ENCODE data around the gene WWOX.

WWOX gene

GRCh38 chr16:78091419-78091818 lies 8.0 kb upstream of the WWOX start:
- no peaks in the 10 kb centered on the region for H3K36me3 ChIP-seq

GRCh38 chr16:78092758-78093157 lies 6.7 kb upstream of the WWOX start:
- no peaks in the 10 kb centered on the region for H3K4me1 ChIP-seq (ENCODE audit: control insufficient read depth in 1 of 2, insufficient read depth in 1 of 2, low read depth in 1 of 2, low read length in 1 of 2)
- H3K27me3 ChIP-seq = peaks cover 10% of the 10 kb centered on the region
- no peaks in the 10 kb centered on the region for H3K9me3 ChIP-seq
- no peak overlapping the region for H3K27ac ChIP-seq
- no peaks in the 10 kb centered on the region for H3K36me3 ChIP-seq
- no peak for TF ChIP-seq CTCF (IDR thresholded peaks at IDR 0.05)
- no peak overlapping the region for H3K4me3 ChIP-seq (ENCODE audit: low read depth in 1 of 2, low read length in 1 of 2)

More at GRCh38 chr16:78091419-78091818, 8.0 kb upstream of the WWOX start:
- H3K9me3 ChIP-seq = no peaks in the 10 kb centered on the region
- no peak overlapping the region for H3K4me3 ChIP-seq (ENCODE audit: low read depth in 1 of 2, low read length in 1 of 2)
- no peak overlapping the region for H3K27ac ChIP-seq
- peaks cover 10% of the 10 kb centered on the region for H3K27me3 ChIP-seq
- no peaks in the 10 kb centered on the region for H3K4me1 ChIP-seq (ENCODE audit: control insufficient read depth in 1 of 2, insufficient read depth in 1 of 2, low read depth in 1 of 2, low read length in 1 of 2)
- no peak for TF ChIP-seq CTCF (IDR thresholded peaks at IDR 0.05)

DNA sequence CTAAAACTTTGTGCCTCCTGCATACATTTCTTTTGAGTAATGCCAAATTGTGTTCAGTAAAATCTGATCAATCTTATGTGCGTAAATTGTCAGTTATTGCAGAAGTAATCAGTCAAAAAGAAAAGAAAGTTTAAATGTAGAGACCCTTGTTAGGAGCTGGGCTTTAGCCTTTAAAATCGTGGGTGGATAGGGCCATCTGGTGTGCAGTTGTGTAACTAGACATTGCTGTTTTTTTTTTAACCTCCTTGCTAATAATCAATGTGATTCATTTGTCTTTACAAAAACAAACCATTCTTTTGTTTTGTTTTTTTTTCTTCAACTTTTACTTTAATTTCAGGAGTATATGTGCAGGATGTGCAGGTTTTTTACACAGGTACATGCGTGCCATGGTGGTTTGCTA lies 5.3 kb upstream of the WWOX start:
- Histone ChIP-seq H3K27me3 (peaks cover 10% of the 10 kb centered on the region), H3K27ac (no peak overlapping the region), H3K4me3 (ENCODE audit: low read depth in 1 of 2, low read length in 1 of 2) (no peak overlapping the region), H3K36me3 (no peaks in the 10 kb centered on the region), H3K9me3 (no peaks in the 10 kb centered on the region), H3K4me1 (ENCODE audit: control insufficient read depth in 1 of 2, insufficient read depth in 1 of 2, low read depth in 1 of 2, low read length in 1 of 2) (peaks cover 0 to 2% of the 10 kb centered on the region in 2 experiments)
- TF ChIP-seq CTCF (IDR thresholded peaks at IDR 0.05) = no peak

GRCh38 chr16:78094998-78095397 lies 4.5 kb upstream of the WWOX start:
- TF ChIP-seq CTCF (IDR thresholded peaks at IDR 0.05) = no peak
- Histone ChIP-seq H3K27ac (no peak overlapping the region), H3K27me3 (peaks cover 10% of the 10 kb centered on the region), H3K4me3 (ENCODE audit: low read depth in 1 of 2, low read length in 1 of 2) (no peak overlapping the region), H3K4me1 (ENCODE audit: control insufficient read depth in 1 of 2, insufficient read depth in 1 of 2, low read depth in 1 of 2, low read length in 1 of 2) (peaks cover 2 to 6% of the 10 kb centered on the region in 2 experiments), H3K36me3 (no peaks in the 10 kb centered on the region), H3K9me3 (no peaks in the 10 kb centered on the region)

- no peak for TF ChIP-seq CTCF (IDR thresholded peaks at IDR 0.05)
- no peak overlapping the region for H3K4me3 ChIP-seq (ENCODE audit: low read depth in 1 of 2, low read length in 1 of 2)
- H3K9me3 ChIP-seq = no peaks in the 10 kb centered on the region
- no peaks in the 10 kb centered on the region for H3K36me3 ChIP-seq
- peaks cover 10% of the 10 kb centered on the region for H3K27me3 ChIP-seq
- H3K27ac ChIP-seq = no peak overlapping the region
- H3K4me1 ChIP-seq (ENCODE audit: control insufficient read depth in 1 of 2, insufficient read depth in 1 of 2, low read depth in 1 of 2, low read length in 1 of 2) = peaks cover 8 to 10% of the 10 kb centered on the region in 2 experiments
These were observed 3.1 kb upstream of the WWOX start for GRCh38 chr16:78096386-78096785.

- Histone ChIP-seq H3K9me3 (no peaks in the 10 kb centered on the region), H3K4me3 (ENCODE audit: low read depth in 1 of 2, low read length in 1 of 2) (no peak overlapping the region), H3K36me3 (no peaks in the 10 kb centered on the region), H3K4me1 (ENCODE audit: control insufficient read depth in 1 of 2, insufficient read depth in 1 of 2, low read depth in 1 of 2, low read length in 1 of 2) (peaks cover 8 to 10% of the 10 kb centered on the region in 2 experiments), H3K27me3 (peaks cover 7% of the 10 kb centered on the region), H3K27ac (no peak overlapping the region)
- no peak for TF ChIP-seq CTCF (IDR thresholded peaks at IDR 0.05)
These were observed 1.9 kb upstream of the WWOX start for GRCh38 chr16:78097548-78097947.
